ENCODE data around the gene HMGA1. TPM values are rescaled to one million over a fixed set of nuclear protein-coding genes. Genes with fewer than 3 reads are reported as not detected.

HMGA1 gene
- total RNA-seq, 4 donors from 2014 or later = 23.2 to 112 (median 63.2) TPM

GRCh38 chr6:34280216-34280615 is 43.5 kb downstream of the HMGA1 start:
- Histone ChIP-seq H3K4me1 (peaks cover 0 to 5% (median 1%) of the 10 kb centered on the region in 4 donors), H3K9me3 (no peaks in the 10 kb centered on the region), H3K36me3 (no peaks in the 10 kb centered on the region), H3K27me3 (no peaks in the 10 kb centered on the region), H3K4me3 (no peak overlapping the region), H3K27ac (no peak overlapping the region)
- in situ Hi-C loops (cut with MboI; ENCODE audit: low pct_ligation_motif_present in 1 of 4, low pct_unique_long_range_greater_than_20kb in 1 of 4, low sequenced_read_pairs in 3 of 4) (no loop called here), intact Hi-C loops (cut with DNase I; ENCODE audit: low total_unique reads) (no loop called here)
- TF ChIP-seq POLR2AphosphoS5 (IDR thresholded peaks at IDR 0.05) = no peak
- TF ChIP-seq POLR2A (IDR thresholded peaks at IDR 0.05) = no peak
- TF ChIP-seq CTCF (IDR thresholded peaks at IDR 0.05) = no peak
- no peak for TF ChIP-seq EP300 (IDR thresholded peaks at IDR 0.05; ENCODE audit: low read depth)
- no peak for DNase-seq
- WGBS, 2 donors (ENCODE audit: low coverage in 1 of 2) = 88 to 91% methylated on average over 1 to 4 of the region's 4 CpGs

GRCh38 chr6:34281702-34282334 is 45.1 kb downstream of the HMGA1 start:
- intact Hi-C loops (cut with DNase I; ENCODE audit: low total_unique reads) = no loop called here
- Histone ChIP-seq H3K9me3 (no peaks in the 10 kb centered on the region), H3K4me1 (peaks cover 0 to 10% (median 2%) of the 10 kb centered on the region in 4 donors), H3K27me3 (no peaks in the 10 kb centered on the region), H3K36me3 (no peaks in the 10 kb centered on the region), H3K4me3 (no peak overlapping the region), H3K27ac (no peak overlapping the region)
- DNase-seq = no peak
- in situ Hi-C loops (cut with MboI; ENCODE audit: low pct_ligation_motif_present in 1 of 4, low pct_unique_long_range_greater_than_20kb in 1 of 4, low sequenced_read_pairs in 3 of 4) = no loop called here
- TF ChIP-seq POLR2AphosphoS5 (IDR thresholded peaks at IDR 0.05) (no peak), CTCF (IDR thresholded peaks at IDR 0.05) (no peak), EP300 (IDR thresholded peaks at IDR 0.05; ENCODE audit: low read depth) (no peak), POLR2A (IDR thresholded peaks at IDR 0.05) (no peak)
- 79 to 89% methylated on average over 5 to 6 of the region's 6 CpGs for WGBS, 2 donors (ENCODE audit: low coverage in 1 of 2)

- peak; percentile 31 for DNase-seq
- TF ChIP-seq EP300 (IDR thresholded peaks at IDR 0.05; ENCODE audit: low read depth) = no peak
- TF ChIP-seq POLR2AphosphoS5 (IDR thresholded peaks at IDR 0.05) = no peak
- no peak for TF ChIP-seq CTCF (IDR thresholded peaks at IDR 0.05)
- no peak for TF ChIP-seq POLR2A (IDR thresholded peaks at IDR 0.05)
- in situ Hi-C loops (cut with MboI; ENCODE audit: low pct_ligation_motif_present in 1 of 4, low pct_unique_long_range_greater_than_20kb in 1 of 4, low sequenced_read_pairs in 3 of 4) (no loop called here), intact Hi-C loops (cut with DNase I; ENCODE audit: low total_unique reads) (no loop called here)
- Histone ChIP-seq H3K36me3 (no peaks in the 10 kb centered on the region), H3K27ac (peak overlapping the region; percentile 24 to 55 (median 31)), H3K4me1 (peaks cover 0 to 10% (median 2%) of the 10 kb centered on the region in 4 donors), H3K9me3 (no peaks in the 10 kb centered on the region), H3K4me3 (no peak overlapping the region), H3K27me3 (no peaks in the 10 kb centered on the region)
- 84 to 90% methylated on average over 1 to 4 of the region's 4 CpGs for WGBS, 2 donors (ENCODE audit: low coverage in 1 of 2)
Observed at GRCh38 chr6:34284563-34285447, 48.1 kb downstream of the HMGA1 start.

- H3K4me1 ChIP-seq = peaks cover 0 to 10% (median 2%) of the 10 kb centered on the region in 4 donors
- in situ Hi-C loops (cut with MboI; ENCODE audit: low pct_ligation_motif_present in 1 of 4, low pct_unique_long_range_greater_than_20kb in 1 of 4, low sequenced_read_pairs in 3 of 4) (no loop called here), intact Hi-C loops (cut with DNase I; ENCODE audit: low total_unique reads) (no loop called here)
- no peaks in the 10 kb centered on the region for H3K27me3 ChIP-seq
- 75 to 90% methylated on average over 1 to 4 of the region's 4 CpGs for WGBS, 2 donors (ENCODE audit: low coverage in 1 of 2)
- TF ChIP-seq CTCF (IDR thresholded peaks at IDR 0.05) (no peak), POLR2AphosphoS5 (IDR thresholded peaks at IDR 0.05) (no peak), EP300 (IDR thresholded peaks at IDR 0.05; ENCODE audit: low read depth) (no peak), POLR2A (IDR thresholded peaks at IDR 0.05) (no peak)
- H3K36me3 ChIP-seq = no peaks in the 10 kb centered on the region
- DNase-seq = no peak
- H3K27ac ChIP-seq = peak overlapping the region; percentile 24 to 55 (median 31)
- no peaks in the 10 kb centered on the region for H3K9me3 ChIP-seq
- H3K4me3 ChIP-seq = no peak overlapping the region
Observed at GRCh38 chr6:34285448-34286164, 48.9 kb downstream of the HMGA1 start.
